Stomach (tissue), 9 donors: ENCODE data around the gene PTGDR. TPM values are rescaled to one million over a fixed set of nuclear protein-coding genes. Genes with fewer than 3 reads are reported as not detected.
A peak's percentile ranks its signal among the peaks of the same experiment; 100 is the strongest.

Source experiments
- DNase-seq, 2 donors: peaks; one replicate each; pipeline versions ENCODE4 v3.0.0 to v3.0.0-alpha.2; 2013 to 2019
- H3K27ac ChIP-seq, 5 donors: fragments of 200-600 bp in 4 of 5; sonication (generic) in 4 of 5; one replicate each; pipeline ENCODE4 v1.5.1; 2013 to 2019; ENCODE audit warnings: mild to moderate bottlenecking in 1 of 5, moderate library complexity in 1 of 5
- H3K27me3 ChIP-seq, 3 donors: fragments of 200-600 bp; sonication (generic); one replicate each; pipeline ENCODE4 v1.5.1; 2017 to 2019; ENCODE audit warnings: mixed run types in 1 of 3
- H3K36me3 ChIP-seq, 4 donors: fragments of 200-600 bp; sonication (generic); 1 replicate in 3 of 4; 2 replicates in 1 of 4; pipeline ENCODE4 v1.5.1; 2016 to 2019
- H3K4me1 ChIP-seq, 4 donors: fragments of 200-600 bp; sonication (generic); one replicate each; pipeline ENCODE4 v1.5.1; 2016 to 2019
- H3K4me3 ChIP-seq, 4 donors: fragments of 200-600 bp; sonication (generic) in 3 of 4; one replicate each; pipeline ENCODE4 v1.5.1; 2016 to 2019; ENCODE audit warnings: mild to moderate bottlenecking in 1 of 4
- H3K9me3 ChIP-seq, 4 donors: fragments of 200-600 bp; sonication (generic); one replicate each; pipeline ENCODE4 v1.5.1; 2016 to 2019
- CTCF ChIP-seq, 7 experiments: fragments of 450-650 bp in 4 of 7; fragments of 200-600 bp in 3 of 7; sonication (generic) in 3 of 7; IDR thresholded peaks; one replicate each; pipeline ENCODE4 v1.5.1; 2016 to 2019; ENCODE audit warnings: antibody characterized with exemption in 7 of 7, control low read depth in 2 of 7, mild to moderate bottlenecking in 1 of 7
- EP300 ChIP-seq: sonication (generic); formaldehyde crosslinking; IDR thresholded peaks from one replicate; pipeline ENCODE4 v1.6.1; 2017; ENCODE audit warnings: antibody characterized with exemption
- POLR2A ChIP-seq, 4 donors: fragments of 450-650 bp; IDR thresholded peaks; one replicate each; pipeline ENCODE4 v1.6.1; 2016; ENCODE audit warnings: antibody characterized with exemption in 4 of 4, control low read depth in 2 of 4, mild to moderate bottlenecking in 1 of 4, moderate library complexity in 1 of 4
- POLR2AphosphoS5 ChIP-seq, 3 donors: sonication (generic); formaldehyde crosslinking; IDR thresholded peaks; one replicate each; pipeline ENCODE4 v1.6.1; 2016; ENCODE audit warnings: antibody characterized with exemption in 3 of 3
- WGBS, 5 donors: extraction: QIAGEN DNeasy Blood & Tissue Kit in 3 of 5; methylation state at CpG; one replicate each; pipeline versions ENCODE4 v1.1.5 to v1.1.7; 2013 to 2018; 5-methylcytosine and 5-hydroxymethylcytosine counted together
- intact Hi-C: fragments of 100-400 bp; cut with DNase I; formaldehyde crosslinking; loops from one replicate; pipeline ENCODE4 v1.15.1; 2023; ENCODE audit warnings: low total_unique reads
- polyA plus RNA-seq, 3 donors: library from polyadenylated mRNA; stranded (reverse); fragments of 200-250 nt; gene quantifications; one replicate each; pipeline ENCODE4 v1.2.3, GENCODE V29; 2013
- total RNA-seq, 5 donors: library from RNA; depleted of rRNA; stranded (reverse); fragments of >200 nt; gene quantifications; one replicate each; pipeline versions ENCODE4 v1.1.0 to v1.2.3, GENCODE V29; 2014 to 2016
- donor health status: healthy with polysubstance abuse.
- donor health status: Bipolar disorder and iron deficiency.
- donor health status: healthy.

The PTGDR gene
- total and polyA plus RNA-seq, 8 donors: 0.37 to 33.0 TPM; not detected in 6

- no peak overlapping the region for H3K4me3 ChIP-seq
- intact Hi-C loops: no loop called here
- WGBS, 5 donors: 31 to 46% (median 45%) methylated on average over 3 of the region's 3 CpGs
- DNase-seq: no peak
- H3K27me3 ChIP-seq: no peaks in the 10 kb centered on the region
- H3K27ac ChIP-seq: no peak overlapping the region
- no peaks in the 10 kb centered on the region for H3K36me3 ChIP-seq
- TF ChIP-seq CTCF (IDR thresholded peaks at IDR 0.05) (no peak), EP300 (no peak), POLR2A (IDR thresholded peaks at IDR 0.05) (no peak), POLR2AphosphoS5 (IDR thresholded peaks at IDR 0.05) (no peak)
- H3K4me1 ChIP-seq: no peaks in the 10 kb centered on the region
- H3K9me3 ChIP-seq: no peaks in the 10 kb centered on the region
Measured at GRCh38 chr14:52253503-52253902, 14.0 kb upstream of the PTGDR start.

GRCh38 chr14:52254086-52254485 is 13.4 kb upstream of the PTGDR start:
- WGBS, 5 donors: 83 to 92% (median 90%) methylated on average over 4 of the region's 4 CpGs
- intact Hi-C loops: no loop called here

GRCh38 chr14:52258783-52259182 is 8.7 kb upstream of the PTGDR start:
- no peaks in the 10 kb centered on the region for H3K4me1 ChIP-seq
- TF ChIP-seq POLR2A (IDR thresholded peaks at IDR 0.05): no peak
- TF ChIP-seq POLR2AphosphoS5 (IDR thresholded peaks at IDR 0.05): no peak
- TF ChIP-seq EP300: no peak
- TF ChIP-seq CTCF (IDR thresholded peaks at IDR 0.05): no peak
- intact Hi-C loops: no loop called here
- DNase-seq: no peak
- H3K36me3 ChIP-seq: no peaks in the 10 kb centered on the region
- WGBS, 5 donors: 83 to 89% (median 85%) methylated on average over 2 of the region's 2 CpGs
- H3K4me3 ChIP-seq: no peak overlapping the region
- H3K9me3 ChIP-seq: no peaks in the 10 kb centered on the region
- no peak overlapping the region for H3K27ac ChIP-seq
- no peaks in the 10 kb centered on the region for H3K27me3 ChIP-seq

More at GRCh38 chr14:52254086-52254485, 13.4 kb upstream of the PTGDR start:
- no peak overlapping the region for H3K4me3 ChIP-seq
- DNase-seq: no peak
- no peaks in the 10 kb centered on the region for H3K9me3 ChIP-seq
- no peaks in the 10 kb centered on the region for H3K27me3 ChIP-seq
- no peaks in the 10 kb centered on the region for H3K36me3 ChIP-seq
- H3K4me1 ChIP-seq: no peaks in the 10 kb centered on the region
- TF ChIP-seq CTCF (IDR thresholded peaks at IDR 0.05) (no peak), POLR2A (IDR thresholded peaks at IDR 0.05) (no peak), EP300 (no peak), POLR2AphosphoS5 (IDR thresholded peaks at IDR 0.05) (no peak)
- no peak overlapping the region for H3K27ac ChIP-seq

GRCh38 chr14:52259434-52259833 is 8.1 kb upstream of the PTGDR start:
- Histone ChIP-seq H3K27me3 (no peaks in the 10 kb centered on the region), H3K4me3 (no peak overlapping the region), H3K36me3 (no peaks in the 10 kb centered on the region), H3K27ac (no peak overlapping the region), H3K4me1 (no peaks in the 10 kb centered on the region), H3K9me3 (no peaks in the 10 kb centered on the region)
- intact Hi-C loops: no loop called here
- WGBS, 5 donors: 33 to 59% (median 52%) methylated on average over 5 of the region's 5 CpGs
- DNase-seq: peak in 1 of 2 donors; percentile 70
- TF ChIP-seq POLR2A (IDR thresholded peaks at IDR 0.05) (no peak), EP300 (no peak), CTCF (IDR thresholded peaks at IDR 0.05) (no peak), POLR2AphosphoS5 (IDR thresholded peaks at IDR 0.05) (no peak)
